Activated CD8-positive, alpha-beta memory T cell treated with anti-CD3 and anti-CD28 coated beads for 4 hours (primary cell): Measurements from ENCODE around the gene GPR82.
"Not testable (repeated sequence)": the region's sequence is repeated elsewhere in the genome, so short reads cannot be mapped to it uniquely, and the experiment has no call there.

ENCODE experiments used
- DNase-seq, 2 donors: peaks; one replicate each; pipeline ENCODE4 v3.0.0-alpha.2; 2020; ENCODE audit warnings: low read depth in 2 of 2

GPR82 gene

GRCh38 chrX:41718481-41719235, 5.3 kb upstream of the GPR82 start:
- no peak for DNase-seq

DNA sequence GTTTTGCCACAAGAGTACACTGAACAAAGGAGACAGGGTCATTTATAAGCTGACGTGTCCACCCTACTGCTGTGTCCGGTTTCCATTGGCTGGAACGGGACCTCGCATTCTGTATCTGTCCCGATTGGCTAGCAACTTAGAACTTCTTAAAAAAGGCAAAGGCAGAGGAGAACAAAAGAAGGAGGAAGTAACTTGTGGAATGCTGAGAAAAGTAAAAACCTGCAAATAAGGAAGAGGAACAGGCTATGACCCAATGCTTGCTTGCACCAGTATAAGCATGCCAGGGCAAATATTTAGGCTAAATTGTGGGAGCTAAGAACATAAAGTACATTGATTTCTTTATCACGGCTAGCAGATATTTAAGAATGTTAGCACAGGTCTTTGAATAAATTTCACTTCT, 4.4 kb upstream of the GPR82 start:
- DNase-seq: not testable (repeated sequence)

GRCh38 chrX:41720125-41720779, 3.7 kb upstream of the GPR82 start:
- peak; percentile 29 to 33 for DNase-seq

DNA sequence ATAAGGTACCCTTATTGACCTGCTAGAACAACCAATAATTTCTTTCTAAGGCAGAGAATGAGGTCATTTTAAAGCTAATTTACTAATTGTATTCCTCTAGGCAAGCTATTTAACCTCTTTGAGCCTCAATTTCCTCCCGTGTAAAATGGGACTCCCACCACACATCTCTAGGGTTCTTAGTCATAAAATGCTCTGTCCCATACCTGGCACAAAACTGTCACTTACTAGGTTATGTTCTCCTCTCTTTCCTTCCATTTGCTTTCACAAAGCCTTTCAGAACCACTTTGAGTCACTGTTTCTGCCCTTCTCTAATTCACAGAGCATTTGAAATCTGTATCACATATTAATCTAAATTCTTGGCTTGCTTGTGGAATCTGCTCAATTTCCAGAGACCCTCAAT, 2.4 kb upstream of the GPR82 start:
- no peak for DNase-seq

GRCh38 chrX:41722214-41722613, 1.8 kb upstream of the GPR82 start:
- DNase-seq: no peak

DNA sequence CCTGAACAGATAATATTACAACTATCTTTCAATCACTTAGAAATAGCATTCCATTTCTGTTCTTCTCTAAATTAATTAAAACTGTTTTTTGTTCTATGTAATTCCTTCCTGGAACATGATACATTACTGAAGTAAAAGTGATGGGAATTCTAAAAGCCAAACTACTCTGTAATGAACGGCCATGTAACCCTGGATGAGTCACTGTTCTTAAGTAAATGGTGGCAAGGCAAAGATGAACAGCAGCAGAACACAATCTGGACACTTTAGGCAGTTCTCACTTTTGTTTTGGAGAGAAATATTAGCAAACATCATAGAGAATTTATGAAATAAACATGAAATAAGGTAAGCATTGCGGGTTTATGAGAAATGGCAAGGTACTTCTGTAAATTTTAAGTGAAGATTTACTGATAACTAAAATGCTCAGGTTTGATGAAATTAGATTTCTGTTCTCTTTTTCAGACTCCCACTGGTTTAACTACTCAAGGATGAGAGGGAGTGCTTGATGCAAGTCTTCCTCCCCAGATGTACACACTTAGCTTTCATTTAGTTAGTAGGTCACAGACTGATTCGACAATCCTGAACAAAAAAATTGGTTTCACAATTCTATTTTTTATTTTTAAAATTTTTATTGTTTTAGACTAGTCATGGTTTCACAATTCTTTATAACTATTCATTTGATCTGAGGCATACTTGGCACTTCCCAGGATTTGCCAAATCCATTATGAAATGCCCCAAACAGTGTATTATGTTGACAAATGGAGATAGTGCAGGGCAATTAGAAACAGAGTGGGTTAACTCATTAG, 964 bp upstream of the GPR82 start:
- DNase-seq: no peak

GRCh38 chrX:41728125-41728524, 4.1 kb downstream of the GPR82 start:
- no peak for DNase-seq

GRCh38 chrX:41730081-41730480, 6.1 kb downstream of the GPR82 start:
- no peak for DNase-seq

DNA sequence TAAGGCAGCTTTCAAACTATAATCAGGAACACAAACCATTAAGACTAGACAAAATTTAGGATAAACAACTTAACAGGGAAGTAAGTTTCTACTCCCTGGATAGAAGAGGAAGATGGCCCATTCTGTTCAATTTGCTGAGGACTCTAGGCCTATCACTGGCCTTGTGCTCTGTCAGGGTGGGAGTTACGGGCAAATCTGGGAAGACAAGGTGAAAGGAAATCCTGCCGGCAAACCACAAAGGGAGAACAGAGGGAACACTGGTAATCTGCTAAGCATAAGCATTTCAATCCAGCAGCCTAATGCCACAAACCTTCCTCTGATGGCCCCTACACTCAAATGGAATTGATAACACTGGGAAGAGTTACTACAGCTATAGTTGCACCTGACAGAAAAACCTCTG, 8.3 kb downstream of the GPR82 start:
- no peak for DNase-seq

GRCh38 chrX:41733939-41734338, 10.0 kb downstream of the GPR82 start:
- no peak for DNase-seq

DNA sequence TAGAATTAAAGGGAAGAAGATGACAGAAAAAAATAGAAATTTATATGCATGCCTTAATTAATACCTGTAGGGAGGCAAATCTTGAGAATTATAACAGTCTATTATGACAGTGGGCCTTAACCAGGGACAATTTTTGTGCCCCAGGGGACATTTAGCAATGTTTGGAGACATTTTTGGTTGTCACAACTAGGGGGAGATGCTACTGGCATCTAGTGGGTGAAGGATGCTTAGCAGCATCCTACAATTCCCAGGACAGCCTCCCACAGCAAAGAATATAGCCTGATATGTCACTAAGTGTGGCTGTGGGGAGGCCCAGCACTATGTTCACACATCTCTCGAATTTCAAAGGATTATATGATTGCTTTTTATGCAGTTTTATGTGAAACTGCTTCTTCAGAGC, 10.5 kb downstream of the GPR82 start:
- DNase-seq: no peak

- peak in 1 of 2 donors; percentile 3 for DNase-seq
These were observed 13.1 kb downstream of the GPR82 start for GRCh38 chrX:41737065-41737464.

GRCh38 chrX:41739871-41740270, 15.9 kb downstream of the GPR82 start:
- DNase-seq: no peak

DNA sequence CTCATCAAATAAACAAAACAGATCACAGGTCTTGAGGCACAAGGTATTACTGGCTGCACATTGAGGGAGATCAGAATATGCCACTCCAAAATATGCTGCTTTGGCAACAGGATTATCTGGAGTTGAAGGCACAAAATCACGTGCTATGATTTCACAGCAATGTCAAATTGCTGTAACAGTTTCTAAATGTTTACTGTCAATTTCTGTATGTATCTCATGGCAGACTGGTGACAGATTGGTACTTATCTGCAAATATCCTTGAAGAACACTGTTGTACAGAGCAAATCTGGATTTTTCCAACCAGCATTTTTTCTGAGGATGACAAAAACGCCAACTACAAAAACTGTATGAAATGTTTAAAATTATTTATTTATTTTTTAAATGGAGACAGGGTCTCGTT, 26.7 kb downstream of the GPR82 start:
- no peak for DNase-seq

DNA sequence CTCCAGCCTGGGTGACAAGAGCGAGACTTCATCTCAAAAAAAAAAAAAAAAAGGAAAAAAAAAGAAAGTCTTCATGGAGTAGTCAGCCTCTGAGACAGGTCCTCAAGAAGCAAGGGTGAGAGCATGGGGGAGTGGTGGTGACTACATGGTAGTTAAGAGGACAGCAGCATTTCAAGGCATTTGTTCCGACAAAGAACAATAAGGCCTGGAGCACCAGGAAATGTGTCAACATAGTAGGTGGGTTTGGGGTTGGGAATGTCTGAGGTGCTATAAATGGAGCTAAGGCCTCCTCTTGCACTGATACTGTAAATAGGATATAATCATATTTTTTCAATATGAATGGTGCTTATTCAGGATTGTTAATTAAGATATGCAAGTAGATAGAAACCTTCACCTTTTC, 34.4 kb downstream of the GPR82 start:
- no peak for DNase-seq

- no peak for DNase-seq
These were observed 35.8 kb downstream of the GPR82 start for GRCh38 chrX:41759817-41760216.

DNA sequence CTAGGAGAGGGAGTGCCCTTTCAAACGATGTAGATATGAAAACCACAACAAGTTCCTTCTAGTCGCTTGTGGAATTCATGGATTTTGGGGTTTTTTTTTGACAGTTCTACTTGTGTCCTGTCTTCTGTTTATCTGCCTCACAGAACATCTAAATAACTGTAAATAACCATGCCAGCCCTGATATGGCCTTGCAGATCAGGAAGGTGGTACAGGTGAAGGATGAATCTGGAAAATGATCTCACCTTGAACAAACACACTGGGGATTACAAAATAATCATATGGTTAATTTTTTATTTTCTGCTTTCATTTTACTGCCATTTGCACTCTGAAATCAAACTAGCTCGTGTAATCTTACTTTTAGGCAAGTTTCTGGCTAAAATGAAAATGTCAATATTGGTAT, 37.2 kb downstream of the GPR82 start:
- no peak for DNase-seq

DNA sequence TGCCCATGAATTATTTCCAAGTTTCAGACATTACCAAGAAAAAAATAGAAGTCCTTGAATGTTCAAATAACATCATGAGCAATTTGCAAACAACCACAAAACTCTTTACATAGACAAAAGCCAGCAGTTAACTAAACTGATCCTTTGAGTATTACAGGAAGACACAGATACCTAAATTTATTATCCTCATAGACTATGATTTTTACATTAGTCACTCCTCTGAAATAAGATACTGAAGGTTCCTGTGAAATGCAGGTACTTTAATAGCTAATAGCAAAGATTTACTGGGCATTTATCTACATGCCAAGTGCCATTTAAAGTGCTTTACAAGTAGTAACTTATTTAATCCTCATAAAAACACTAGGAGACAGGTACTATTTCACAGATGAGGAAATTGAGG, 37.7 kb downstream of the GPR82 start:
- no peak for DNase-seq

- DNase-seq: no peak
These were observed 55.1 kb downstream of the GPR82 start for GRCh38 chrX:41779030-41779564.
